Head of caudate nucleus (tissue), 42 donors: Measurements from ENCODE around the gene BORCS5.
A peak's percentile ranks its signal among the peaks of the same experiment; 100 is the strongest.

Source experiments
- DNase-seq, 42 donors: peaks; one replicate each; pipeline versions ENCODE4 v3.0.0 to v3.0.0-alpha.2; 2020 to 2021; ENCODE audit warnings: mixed read lengths in 7 of 42
- intact Hi-C: fragments of 100-400 bp; cut with DNase I; formaldehyde crosslinking; loops from one replicate; pipeline ENCODE4 v1.15.0; 2022

Gene BORCS5

DNA sequence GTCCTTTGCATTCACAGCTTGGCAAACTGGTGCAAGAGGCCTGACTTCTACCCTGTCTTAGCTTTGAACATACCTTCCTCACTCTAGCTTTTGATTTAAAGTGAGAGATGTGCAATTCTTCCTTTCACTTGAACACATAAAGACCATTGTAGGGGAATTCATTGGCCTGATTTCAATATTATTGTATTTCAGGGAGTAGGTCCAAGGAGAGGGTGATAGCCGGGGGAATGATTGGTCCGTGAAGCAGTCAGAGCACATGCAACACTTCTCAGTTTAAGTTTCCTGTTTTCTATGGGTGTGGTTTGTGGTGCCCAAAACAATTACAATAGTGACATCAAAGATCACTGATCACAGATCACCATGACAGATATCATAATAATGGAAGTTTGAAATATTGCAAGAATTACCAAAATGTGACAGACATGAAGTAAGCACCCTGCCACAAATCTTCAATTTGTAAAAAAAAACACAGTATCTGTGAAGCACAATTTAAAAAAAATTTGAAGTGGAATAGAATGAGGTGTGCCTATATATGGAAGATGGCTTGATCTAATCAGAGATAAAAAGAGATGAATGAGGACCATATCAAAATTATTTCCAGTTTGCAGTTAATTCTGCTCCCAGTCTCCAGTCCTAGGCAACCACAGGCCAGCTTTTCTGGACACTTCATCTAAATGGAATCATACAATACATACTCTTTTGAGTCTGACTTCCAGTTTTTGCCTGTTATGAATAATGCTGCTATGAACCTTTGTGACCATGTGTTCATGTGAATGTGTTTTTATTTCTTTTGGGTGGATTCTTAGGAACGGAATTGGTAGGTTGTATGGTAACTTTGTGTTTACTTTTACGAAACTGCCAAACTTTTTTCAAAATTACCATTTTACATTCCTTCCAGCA lies 23.2 kb downstream of the BORCS5 start:
- intact Hi-C loops = loop anchor here (5.0 kb wide), 2 partner anchors 277 to 317 kb away; partner anchors contain the start of gene GPR19
- no peak for DNase-seq

DNA sequence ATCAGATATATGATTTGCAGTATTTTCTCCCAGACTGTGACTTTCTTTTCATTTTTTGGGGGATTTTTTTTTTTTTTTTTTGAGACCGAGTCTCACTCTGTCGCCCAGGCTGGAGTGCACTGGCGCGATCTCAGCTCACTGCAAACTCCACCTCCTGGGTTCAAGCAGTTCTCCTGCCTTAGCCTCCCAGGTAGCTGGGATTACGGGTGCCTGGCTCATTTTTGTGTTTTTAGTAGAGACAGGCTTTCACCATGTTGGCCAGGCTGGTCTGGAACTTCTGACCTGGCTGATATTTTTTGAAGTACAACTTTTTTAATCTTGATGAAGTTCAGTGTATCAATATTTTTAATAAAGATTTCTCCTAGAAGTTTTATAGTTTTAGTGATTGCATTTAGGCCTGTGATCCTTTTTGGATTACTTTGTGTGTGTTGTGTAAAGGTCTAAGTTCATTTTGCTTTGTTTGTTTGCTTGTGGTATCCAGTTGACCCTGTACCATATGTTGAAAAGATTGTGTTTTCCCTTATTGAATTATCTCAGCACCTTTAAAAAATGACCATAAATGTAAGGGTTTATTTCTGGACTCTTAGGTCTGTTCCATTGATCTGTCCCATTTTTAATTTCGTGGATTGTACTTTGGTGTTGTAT lies 24.2 kb downstream of the BORCS5 start:
- intact Hi-C loops = no loop called here
- no peak for DNase-seq

DNA sequence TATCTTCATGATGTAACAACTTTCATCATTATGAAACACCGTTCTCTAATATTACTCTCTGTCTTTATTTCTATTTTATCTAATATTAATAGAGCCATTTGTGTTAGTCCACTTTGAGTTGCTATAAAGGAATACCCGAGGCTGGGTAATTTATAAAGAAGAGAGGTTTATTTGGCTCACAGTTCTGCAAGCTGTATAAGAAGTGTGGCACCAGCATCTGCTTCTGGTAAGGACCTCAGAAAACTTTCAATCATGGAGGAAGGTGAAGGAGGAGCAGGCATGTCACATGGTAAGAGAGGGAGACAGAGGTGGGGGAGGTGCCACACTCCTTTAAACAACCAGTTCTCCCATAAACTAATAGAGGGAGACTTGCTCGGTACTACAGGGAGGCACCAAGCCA lies 25.1 kb downstream of the BORCS5 start:
- intact Hi-C loops = no loop called here
- no peak for DNase-seq

DNA sequence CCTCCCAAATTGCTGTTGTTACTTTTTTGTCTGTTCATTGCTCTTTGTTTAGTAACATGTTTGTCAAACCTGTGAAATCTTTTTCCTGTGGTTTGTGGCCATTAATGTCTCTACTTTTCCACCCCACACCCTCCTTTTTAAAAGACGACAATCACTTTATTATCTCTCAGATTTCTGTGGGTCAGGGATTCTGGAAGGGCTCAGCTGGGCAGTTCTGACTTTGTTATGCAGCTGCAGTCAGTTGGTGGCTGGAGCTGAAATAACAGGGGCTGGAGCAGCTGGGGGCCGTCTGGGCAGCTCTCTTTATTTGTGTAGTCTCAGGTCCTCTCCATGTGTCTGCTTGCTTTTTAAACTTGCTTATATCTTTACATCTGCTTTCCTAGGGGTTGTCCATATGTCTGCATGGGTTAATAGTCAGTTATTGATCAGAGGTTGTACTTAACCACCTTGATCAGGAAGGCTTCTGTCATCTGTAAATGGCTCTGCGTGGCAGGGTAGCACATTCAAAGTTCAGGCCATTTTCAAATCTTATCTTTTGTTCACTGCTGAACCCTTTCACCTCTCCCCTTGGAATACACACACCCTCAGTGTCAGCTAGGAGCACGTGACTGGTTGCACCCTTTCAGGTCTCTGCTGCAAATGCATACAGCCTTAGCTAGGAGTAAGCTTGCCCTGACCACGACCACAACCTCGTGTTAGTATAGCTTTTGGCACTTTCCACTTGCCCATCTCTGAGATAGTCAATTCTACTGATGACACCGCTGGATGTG lies 27.9 kb downstream of the BORCS5 start:
- peak in 36 of 42 donors; percentile 22 to 80 (median 56) for DNase-seq

GRCh38 chr12:12387501-12387900 lies 30.6 kb downstream of the BORCS5 start:
- DNase-seq = no peak
- intact Hi-C loops = no loop called here

More for the DNA sequence above, 27.9 kb downstream of the BORCS5 start:
- intact Hi-C loops = no loop called here

DNA sequence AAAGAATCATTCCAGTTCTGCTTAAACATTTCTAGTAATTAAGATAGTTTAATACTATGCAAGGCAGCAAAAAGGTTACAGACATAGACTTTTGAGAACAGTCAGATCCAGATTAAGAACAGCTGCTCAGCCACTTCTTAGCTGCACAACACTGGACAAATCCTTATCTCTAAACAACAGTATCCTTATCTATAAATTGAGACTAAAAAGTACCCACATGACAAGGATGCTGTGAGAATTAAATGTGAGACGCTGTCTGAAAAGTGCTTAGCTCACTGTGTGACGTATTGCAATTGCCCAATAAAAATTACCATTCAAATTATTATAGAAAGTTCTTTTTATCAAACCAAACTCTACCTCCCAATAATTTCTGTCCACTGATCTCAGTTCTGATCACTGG lies 35.5 kb downstream of the BORCS5 start:
- DNase-seq = no peak
- intact Hi-C loops = no loop called here

- DNase-seq = no peak
- intact Hi-C loops = no loop called here
These were observed 36.3 kb downstream of the BORCS5 start for GRCh38 chr12:12393171-12393570.

DNA sequence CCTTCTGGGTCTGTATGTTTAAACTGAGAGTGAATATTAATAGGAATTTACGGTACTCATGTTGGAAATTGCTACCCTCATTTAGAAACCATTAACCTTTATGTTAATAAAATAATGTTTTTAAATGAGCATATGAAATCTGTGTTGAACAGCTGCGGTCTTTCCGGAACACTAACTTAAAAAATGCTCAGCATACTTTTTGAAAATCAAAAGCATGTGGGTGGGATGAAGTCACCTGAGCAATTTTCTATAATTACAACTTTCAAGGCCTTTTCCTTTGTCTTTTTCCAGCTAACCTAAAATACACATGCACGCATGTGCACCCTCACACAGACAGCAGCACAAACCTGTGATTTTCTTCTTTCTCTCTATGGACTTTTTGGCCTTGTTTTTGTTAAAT lies 39.8 kb downstream of the BORCS5 start:
- no peak for DNase-seq
- intact Hi-C loops = no loop called here

- no peak for DNase-seq
- intact Hi-C loops = no loop called here
These were observed 40.3 kb downstream of the BORCS5 start for GRCh38 chr12:12397184-12397583.

GRCh38 chr12:12398026-12398859 lies 41.4 kb downstream of the BORCS5 start:
- intact Hi-C loops = no loop called here
- DNase-seq = peak in 2 of 42 donors; percentile 17 to 25

- intact Hi-C loops = no loop called here
- no peak for DNase-seq
These were observed 42.3 kb downstream of the BORCS5 start for GRCh38 chr12:12399161-12399560.

DNA sequence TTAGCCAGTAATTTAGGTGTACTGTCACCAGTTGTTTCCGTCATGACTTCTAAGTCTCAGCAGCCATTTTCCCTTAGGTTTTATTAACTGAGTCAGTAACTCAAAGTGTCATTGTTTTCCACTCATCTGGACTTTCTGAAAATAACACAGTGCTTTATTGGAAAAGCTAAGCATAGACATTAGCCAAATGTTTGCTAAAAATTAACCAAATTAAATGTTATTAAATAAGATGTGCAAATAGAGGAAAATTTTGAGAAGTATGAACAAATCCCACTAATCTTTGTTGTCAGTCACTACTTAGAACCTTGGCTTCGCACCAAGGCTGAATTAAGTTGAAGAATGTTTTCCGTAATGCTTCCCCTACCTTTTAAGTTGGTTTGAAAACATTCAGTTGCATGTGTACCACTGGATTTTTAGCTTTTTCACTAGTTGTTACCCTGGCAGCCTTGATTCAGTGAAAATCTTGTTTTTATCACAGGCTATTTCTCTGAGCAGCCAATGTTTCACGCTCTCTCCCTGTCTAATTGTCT lies 43.0 kb downstream of the BORCS5 start:
- intact Hi-C loops = no loop called here
- DNase-seq = no peak

DNA sequence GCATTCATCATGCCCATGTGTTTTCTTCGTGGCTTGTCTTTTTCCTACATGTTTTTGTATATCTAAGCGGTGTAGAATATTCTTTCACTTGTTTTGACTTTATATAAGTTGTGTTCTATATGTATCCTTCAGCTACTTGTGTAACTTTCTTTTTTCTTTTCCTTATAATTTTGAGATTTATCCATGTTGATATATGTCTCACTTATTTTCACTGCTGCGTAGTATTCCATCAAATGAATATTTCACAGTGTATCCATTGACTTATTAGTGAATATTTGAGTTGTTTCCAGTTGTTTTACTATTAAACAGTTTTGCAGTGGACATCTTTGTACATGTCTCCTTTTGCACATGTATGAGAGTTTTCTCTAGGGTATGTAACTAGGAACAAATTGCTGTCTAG lies 43.9 kb downstream of the BORCS5 start:
- intact Hi-C loops = no loop called here
- DNase-seq = no peak

GRCh38 chr12:12403264-12404248 lies 46.7 kb downstream of the BORCS5 start:
- intact Hi-C loops = no loop called here
- no peak for DNase-seq

- DNase-seq = no peak
- intact Hi-C loops = no loop called here
These were observed 47.4 kb downstream of the BORCS5 start for GRCh38 chr12:12404297-12404696.

DNA sequence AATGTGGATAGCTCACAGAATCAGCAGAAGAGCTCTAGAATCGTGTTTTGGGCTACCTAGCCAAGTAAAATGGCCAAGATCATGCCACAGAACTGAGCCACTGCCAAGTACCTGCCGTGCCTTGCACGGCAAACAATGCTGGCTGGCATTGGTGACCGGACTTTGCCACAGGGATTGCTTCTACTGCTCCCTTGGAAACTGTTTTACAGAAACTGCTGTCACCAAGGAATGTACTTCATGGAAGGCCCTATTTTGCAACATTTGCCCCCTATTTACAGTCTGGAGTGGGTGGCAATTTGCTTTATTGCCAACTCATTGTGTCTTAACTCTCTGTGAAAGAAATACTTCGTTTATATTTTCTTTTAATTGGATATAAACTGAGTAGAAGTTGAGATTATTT lies 49.0 kb downstream of the BORCS5 start:
- intact Hi-C loops = no loop called here
- DNase-seq = peak in 30 of 42 donors; percentile 19 to 72 (median 44)

DNA sequence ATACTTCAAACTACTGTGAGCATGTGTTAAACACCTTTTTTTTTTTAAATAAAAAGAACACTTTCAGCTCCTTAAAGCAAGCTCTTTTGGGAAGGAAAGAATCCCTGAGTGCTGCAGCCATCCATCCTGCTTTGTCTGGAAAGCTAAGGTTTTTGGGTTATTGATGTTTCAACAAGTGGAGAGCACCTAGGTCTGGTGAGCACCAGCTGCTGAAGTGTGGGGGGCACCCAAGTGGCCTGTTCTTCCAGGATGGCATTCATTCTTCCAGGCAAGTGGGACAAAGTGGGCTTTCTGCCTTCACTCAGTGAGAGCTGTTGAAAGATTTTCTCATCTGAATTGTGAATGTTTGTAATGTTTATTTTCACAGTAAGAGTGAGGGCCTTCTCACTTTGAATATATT lies 49.9 kb downstream of the BORCS5 start:
- intact Hi-C loops = no loop called here
- no peak for DNase-seq
